HepG2 (cell line): ENCODE data around the gene TRIM59. TPM values are rescaled to one million over a fixed set of nuclear protein-coding genes. Genes with fewer than 3 reads are reported as not detected.

Experiments
- GABPB1 ChIP-seq: IDR thresholded peaks from 2 replicates; pipeline ENCODE4 v1.6.1; 2016; ENCODE audit warnings: mild to moderate bottlenecking, missing genetic modification reagents, moderate library complexity, missing compliant biosample characterization
- KLF12 ChIP-seq: sonication (generic); formaldehyde crosslinking; IDR thresholded peaks from 2 replicates; pipeline ENCODE4 v1.4.0; 2020; ENCODE audit warnings: missing genetic modification reagents, borderline replicate concordance
- POLR2G ChIP-seq: fragments of 200-400 bp; formaldehyde crosslinking; IDR thresholded peaks from 2 replicates; pipeline ENCODE4 v1.6.1; 2018; ENCODE audit warnings: mild to moderate bottlenecking, low read depth, low read length, moderate library complexity
- RXRA ChIP-seq: sonication (generic); formaldehyde crosslinking; IDR thresholded peaks from 2 replicates; pipeline ENCODE4 v1.5.1; 2020; ENCODE audit warnings: missing genetic modification reagents
- SALL1 ChIP-seq: sonication (generic); formaldehyde crosslinking; IDR thresholded peaks from 2 replicates; pipeline ENCODE4 v1.8.0; 2022; ENCODE audit warnings: mild to moderate bottlenecking, missing genetic modification reagents
- ZNF446 ChIP-seq: sonication (generic); formaldehyde crosslinking; IDR thresholded peaks from 2 replicates; pipeline ENCODE4 v1.5.0; 2020; ENCODE audit warnings: mild to moderate bottlenecking, missing genetic modification reagents
- ZNF678 ChIP-seq: sonication (generic); formaldehyde crosslinking; IDR thresholded peaks from 2 replicates; pipeline ENCODE4 v1.4.0; 2020; ENCODE audit warnings: mild to moderate bottlenecking, missing genetic modification reagents
- ZNF687 ChIP-seq: sonication (generic); formaldehyde crosslinking; IDR thresholded peaks from 2 replicates; pipeline ENCODE4 v1.5.1; 2020; ENCODE audit warnings: mild to moderate bottlenecking, missing genetic modification reagents, moderate library complexity
- ZNF724P ChIP-seq: sonication (generic); formaldehyde crosslinking; IDR thresholded peaks from 2 replicates; pipeline ENCODE4 v1.8.0; 2022; ENCODE audit warnings: missing genetic modification reagents, borderline replicate concordance
- ZNF777 ChIP-seq: sonication (generic); formaldehyde crosslinking; IDR thresholded peaks from 2 replicates; pipeline ENCODE4 v1.4.0; 2020; ENCODE audit warnings: missing genetic modification reagents
- polyA plus RNA-seq, 8 experiments: library from polyadenylated mRNA; depleted of rRNA in 3 of 8; stranded (reverse) in 7 of 8; unstranded in 1 of 8; fragments of >200 nt; fragmentation: Illumina TruSeq in 4 of 8; extraction: Trizol in 4 of 8; gene quantifications; 2 replicates each; pipeline versions ENCODE4 v1.2.1 to v1.2.3, GENCODE V29; 2011 to 2016; ENCODE audit warnings: low read depth in 4 of 8, missing spikeins in 1 of 8, mixed read lengths in 1 of 8; ENCODE audit not compliant: insufficient read depth in 1 of 8
- total RNA-seq, 5 experiments: library from RNA; depleted of rRNA; stranded (reverse); fragments of >200 nt; fragmentation: Illumina TruSeq; extraction: Trizol; gene quantifications; 2 replicates each; pipeline ENCODE4 v1.2.3, GENCODE V29; 2016; ENCODE audit warnings: low read depth in 1 of 5
- TF ChIP-seq, protein P1 (sequence below): sonication (generic); formaldehyde crosslinking; IDR thresholded peaks from 2 replicates; pipeline ENCODE4 v1.5.0; 2020; ENCODE audit warnings: mild to moderate bottlenecking, missing genetic modification reagents, borderline replicate concordance
- TF ChIP-seq, protein P2 (sequence below): sonication (generic); formaldehyde crosslinking; IDR thresholded peaks from 2 replicates; pipeline ENCODE4 v1.5.0; 2020; ENCODE audit warnings: mild to moderate bottlenecking, missing genetic modification reagents, moderate library complexity

Gene TRIM59
- total and polyA plus RNA-seq, 2 of the 13 experiments (the other 11 are each of a cell fraction or from before 2014, with no cell fraction given), result 1.3 to 3.2 TPM

DNA sequence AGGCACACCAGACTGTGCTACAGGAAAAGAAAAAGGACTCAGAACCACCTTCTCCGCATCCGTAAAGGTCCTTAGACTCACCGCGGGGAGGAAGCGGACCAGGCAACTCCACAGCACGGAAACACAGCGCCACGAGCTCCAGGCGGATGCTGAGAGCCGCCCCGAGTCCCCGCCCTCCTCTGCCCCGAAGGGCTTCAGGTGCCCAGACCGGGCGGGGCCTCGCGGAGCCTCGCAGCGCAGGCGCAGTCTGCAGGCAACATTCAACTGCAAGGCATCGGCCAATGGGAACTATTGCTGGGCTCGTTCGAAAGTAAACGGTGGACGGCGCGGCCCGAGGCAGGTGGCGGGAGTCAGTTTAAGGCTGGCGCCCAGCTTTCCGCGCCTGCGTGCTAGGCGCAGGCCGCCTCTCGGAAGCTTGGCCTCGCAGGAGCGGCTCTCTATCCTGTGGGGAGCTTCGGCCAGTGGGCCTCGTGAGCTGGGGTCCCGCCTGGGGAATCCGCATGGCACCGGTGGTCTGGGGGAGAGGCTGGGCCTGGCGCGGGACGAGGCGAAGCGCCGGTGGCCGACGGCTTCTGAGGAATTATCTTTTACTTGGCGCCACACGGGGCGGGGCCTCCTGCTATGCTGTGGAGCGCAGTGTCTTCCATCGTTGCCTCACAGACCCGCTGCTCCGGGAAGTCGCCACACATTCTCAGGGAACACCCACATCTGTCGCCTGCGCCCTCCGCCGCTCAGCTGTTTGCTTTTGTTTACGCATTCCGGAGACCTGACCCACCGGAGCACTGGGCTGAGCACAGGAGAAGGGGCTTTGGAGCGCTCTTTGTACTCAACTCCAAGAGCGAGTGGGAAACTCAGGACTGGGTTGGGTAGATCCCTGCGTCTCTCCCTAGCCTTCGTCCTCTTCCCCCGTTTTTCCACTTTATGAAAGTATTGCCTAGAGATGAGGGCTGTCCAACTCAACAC, at the start of gene TRIM59 (continued):
- TF ChIP-seq, protein P1, sequence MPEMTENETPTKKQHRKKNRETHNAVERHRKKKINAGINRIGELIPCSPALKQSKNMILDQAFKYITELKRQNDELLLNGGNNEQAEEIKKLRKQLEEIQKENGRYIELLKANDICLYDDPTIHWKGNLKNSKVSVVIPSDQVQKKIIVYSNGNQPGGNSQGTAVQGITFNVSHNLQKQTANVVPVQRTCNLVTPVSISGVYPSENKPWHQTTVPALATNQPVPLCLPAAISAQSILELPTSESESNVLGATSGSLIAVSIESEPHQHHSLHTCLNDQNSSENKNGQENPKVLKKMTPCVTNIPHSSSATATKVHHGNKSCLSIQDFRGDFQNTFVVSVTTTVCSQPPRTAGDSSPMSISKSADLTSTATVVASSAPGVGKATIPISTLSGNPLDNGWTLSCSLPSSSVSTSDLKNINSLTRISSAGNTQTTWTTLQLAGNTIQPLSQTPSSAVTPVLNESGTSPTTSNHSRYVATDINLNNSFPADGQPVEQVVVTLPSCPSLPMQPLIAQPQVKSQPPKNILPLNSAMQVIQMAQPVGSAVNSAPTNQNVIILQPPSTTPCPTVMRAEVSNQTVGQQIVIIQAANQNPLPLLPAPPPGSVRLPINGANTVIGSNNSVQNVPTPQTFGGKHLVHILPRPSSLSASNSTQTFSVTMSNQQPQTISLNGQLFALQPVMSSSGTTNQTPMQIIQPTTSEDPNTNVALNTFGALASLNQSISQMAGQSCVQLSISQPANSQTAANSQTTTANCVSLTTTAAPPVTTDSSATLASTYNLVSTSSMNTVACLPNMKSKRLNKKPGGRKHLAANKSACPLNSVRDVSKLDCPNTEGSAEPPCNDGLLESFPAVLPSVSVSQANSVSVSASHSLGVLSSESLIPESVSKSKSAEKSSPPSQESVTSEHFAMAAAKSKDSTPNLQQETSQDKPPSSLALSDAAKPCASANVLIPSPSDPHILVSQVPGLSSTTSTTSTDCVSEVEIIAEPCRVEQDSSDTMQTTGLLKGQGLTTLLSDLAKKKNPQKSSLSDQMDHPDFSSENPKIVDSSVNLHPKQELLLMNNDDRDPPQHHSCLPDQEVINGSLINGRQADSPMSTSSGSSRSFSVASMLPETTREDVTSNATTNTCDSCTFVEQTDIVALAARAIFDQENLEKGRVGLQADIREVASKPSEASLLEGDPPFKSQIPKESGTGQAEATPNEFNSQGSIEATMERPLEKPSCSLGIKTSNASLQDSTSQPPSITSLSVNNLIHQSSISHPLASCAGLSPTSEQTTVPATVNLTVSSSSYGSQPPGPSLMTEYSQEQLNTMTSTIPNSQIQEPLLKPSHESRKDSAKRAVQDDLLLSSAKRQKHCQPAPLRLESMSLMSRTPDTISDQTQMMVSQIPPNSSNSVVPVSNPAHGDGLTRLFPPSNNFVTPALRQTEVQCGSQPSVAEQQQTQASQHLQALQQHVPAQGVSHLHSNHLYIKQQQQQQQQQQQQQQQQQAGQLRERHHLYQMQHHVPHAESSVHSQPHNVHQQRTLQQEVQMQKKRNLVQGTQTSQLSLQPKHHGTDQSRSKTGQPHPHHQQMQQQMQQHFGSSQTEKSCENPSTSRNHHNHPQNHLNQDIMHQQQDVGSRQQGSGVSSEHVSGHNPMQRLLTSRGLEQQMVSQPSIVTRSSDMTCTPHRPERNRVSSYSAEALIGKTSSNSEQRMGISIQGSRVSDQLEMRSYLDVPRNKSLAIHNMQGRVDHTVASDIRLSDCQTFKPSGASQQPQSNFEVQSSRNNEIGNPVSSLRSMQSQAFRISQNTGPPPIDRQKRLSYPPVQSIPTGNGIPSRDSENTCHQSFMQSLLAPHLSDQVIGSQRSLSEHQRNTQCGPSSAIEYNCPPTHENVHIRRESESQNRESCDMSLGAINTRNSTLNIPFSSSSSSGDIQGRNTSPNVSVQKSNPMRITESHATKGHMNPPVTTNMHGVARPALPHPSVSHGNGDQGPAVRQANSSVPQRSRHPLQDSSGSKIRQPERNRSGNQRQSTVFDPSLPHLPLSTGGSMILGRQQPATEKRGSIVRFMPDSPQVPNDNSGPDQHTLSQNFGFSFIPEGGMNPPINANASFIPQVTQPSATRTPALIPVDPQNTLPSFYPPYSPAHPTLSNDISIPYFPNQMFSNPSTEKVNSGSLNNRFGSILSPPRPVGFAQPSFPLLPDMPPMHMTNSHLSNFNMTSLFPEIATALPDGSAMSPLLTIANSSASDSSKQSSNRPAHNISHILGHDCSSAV (CRISPR knock-in tag), result no peak
- TF ChIP-seq GABPB1 (peak; percentile 66; the same call in 1 of the 2 replicates), POLR2G (peak; percentile 76), ZNF687 (CRISPR knock-in tag) (peak; percentile 76), SALL1 (CRISPR knock-in tag) (peak; percentile 45), ZNF678 (CRISPR knock-in tag) (no peak), ZNF446 (CRISPR knock-in tag) (no peak), RXRA (CRISPR knock-in tag) (peak; percentile 47; the same call in 1 of the 2 replicates), ZNF724P (CRISPR knock-in tag) (0 out of 2 replicates have a peak, but pooled peaks have one; percentile 24), KLF12 (CRISPR knock-in tag) (0 out of 2 replicates have a peak, but pooled peaks have one; percentile 26), ZNF777 (peak; percentile 66; the same call in 1 of the 2 replicates)
- TF ChIP-seq, protein P2, sequence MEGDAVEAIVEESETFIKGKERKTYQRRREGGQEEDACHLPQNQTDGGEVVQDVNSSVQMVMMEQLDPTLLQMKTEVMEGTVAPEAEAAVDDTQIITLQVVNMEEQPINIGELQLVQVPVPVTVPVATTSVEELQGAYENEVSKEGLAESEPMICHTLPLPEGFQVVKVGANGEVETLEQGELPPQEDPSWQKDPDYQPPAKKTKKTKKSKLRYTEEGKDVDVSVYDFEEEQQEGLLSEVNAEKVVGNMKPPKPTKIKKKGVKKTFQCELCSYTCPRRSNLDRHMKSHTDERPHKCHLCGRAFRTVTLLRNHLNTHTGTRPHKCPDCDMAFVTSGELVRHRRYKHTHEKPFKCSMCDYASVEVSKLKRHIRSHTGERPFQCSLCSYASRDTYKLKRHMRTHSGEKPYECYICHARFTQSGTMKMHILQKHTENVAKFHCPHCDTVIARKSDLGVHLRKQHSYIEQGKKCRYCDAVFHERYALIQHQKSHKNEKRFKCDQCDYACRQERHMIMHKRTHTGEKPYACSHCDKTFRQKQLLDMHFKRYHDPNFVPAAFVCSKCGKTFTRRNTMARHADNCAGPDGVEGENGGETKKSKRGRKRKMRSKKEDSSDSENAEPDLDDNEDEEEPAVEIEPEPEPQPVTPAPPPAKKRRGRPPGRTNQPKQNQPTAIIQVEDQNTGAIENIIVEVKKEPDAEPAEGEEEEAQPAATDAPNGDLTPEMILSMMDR (CRISPR knock-in tag), result peak; percentile 15; the same call in 1 of the 2 replicates
